B cell (primary cell): ENCODE data around the gene KIAA1328. TPM values are rescaled to one million over a fixed set of nuclear protein-coding genes. Genes with fewer than 3 reads are reported as not detected.

Experiments used
- ATAC-seq: fragments of 200-7000 bp; cut with Tn5 transposase; one replicate; pipeline ENCODE4 v1.10.0; 2021; ENCODE audit warnings: low read depth, mild to moderate bottlenecking, moderate number of reproducible peaks, moderate library complexity
- CTCF ChIA-PET: fragments of 350-600 bp; sonication (Branson Sonifier 250); formaldehyde crosslinking; loops from one replicate; lab custom pipeline; 2021; ENCODE audit warnings: antibody characterized with exemption, inconsistent platforms; lab: Charles Lee
- POLR2A ChIA-PET: fragments of 350-600 bp; sonication (Branson Sonifier 250); formaldehyde crosslinking; loops from one replicate; lab custom pipeline; 2021; ENCODE audit warnings: antibody characterized with exemption; lab: Charles Lee
- DNase-seq: peaks from one replicate; pipeline ENCODE4 v3.0.0; 2013
- H2AFZ ChIP-seq: 2 replicates; pipeline ENCODE4 v1.6.1; 2012; ENCODE audit warnings: mild to moderate bottlenecking, low read depth, low read length; ENCODE audit not compliant: insufficient read depth, poor library complexity, severe bottlenecking
- H3K27ac ChIP-seq, 2 donors: 1 replicate in 1 of 2; 2 replicates in 1 of 2; pipeline ENCODE4 v1.5.1; 2012 to 2013; ENCODE audit warnings: low read length in 2 of 2, mild to moderate bottlenecking in 2 of 2, moderate library complexity in 1 of 2
- H3K27me3 ChIP-seq, 4 experiments: fragments of 200-600 bp in 1 of 4; sonication (generic) in 1 of 4; replicated peaks in 1 of 4; 1 replicate in 2 of 4; 2 replicates in 2 of 4; pipeline versions ENCODE4 v1.6.1 to v1.7.0; 2013 to 2016; ENCODE audit warnings: low read length in 3 of 4, mild to moderate bottlenecking in 2 of 4, mixed read lengths in 1 of 4, moderate library complexity in 1 of 4; ENCODE audit not compliant: insufficient read depth in 4 of 4, control insufficient read depth in 3 of 4; ENCODE audit errors: control extremely low read depth in 1 of 4
- H3K36me3 ChIP-seq, 2 experiments: replicated peaks in 1 of 2; 1 replicate in 1 of 2; 2 replicates in 1 of 2; pipeline versions ENCODE4 v1.6.1 to v1.7.1; 2013; ENCODE audit warnings: low read length in 1 of 2; ENCODE audit not compliant: insufficient read depth in 2 of 2, control insufficient read depth in 1 of 2; ENCODE audit errors: control extremely low read depth in 1 of 2, extremely low read depth in 1 of 2
- H3K4me1 ChIP-seq, 2 donors: fragments of 200-600 bp in 1 of 2; sonication (generic) in 1 of 2; 1 replicate in 1 of 2; 2 replicates in 1 of 2; pipeline versions ENCODE4 v1.5.1 to v1.6.1; 2013 to 2017; ENCODE audit warnings: low read length in 2 of 2; ENCODE audit not compliant: control insufficient read depth in 2 of 2, insufficient read depth in 2 of 2
- H3K4me2 ChIP-seq: replicated peaks from 2 replicates; pipeline ENCODE3; 2012; ENCODE audit warnings: mild to moderate bottlenecking, low read depth, low read length; ENCODE audit not compliant: poor library complexity, severe bottlenecking
- H3K4me3 ChIP-seq, 5 experiments: fragments of 200-600 bp in 1 of 5; sonication (generic) in 1 of 5; 1 replicate in 3 of 5; 2 replicates in 2 of 5; pipeline versions ENCODE4 v1.5.1 to v1.7.0; 2011 to 2016; ENCODE audit warnings: low read length in 4 of 5, mild to moderate bottlenecking in 4 of 5, low read depth in 2 of 5, control low read depth in 1 of 5, moderate library complexity in 1 of 5; ENCODE audit not compliant: insufficient read depth in 1 of 5; ENCODE audit errors: control extremely low read depth in 1 of 5, extremely low read depth in 1 of 5
- H3K79me2 ChIP-seq: fragments of 200-600 bp; sonication (generic); one replicate; pipeline ENCODE4 v1.6.0; 2016; ENCODE audit warnings: low read length; ENCODE audit not compliant: control insufficient read depth, insufficient read depth
- H3K9ac ChIP-seq: fragments of 200-600 bp; sonication (generic); 2 replicates; pipeline ENCODE4 v1.6.1; 2017; ENCODE audit warnings: mild to moderate bottlenecking, low read length, moderate library complexity
- H3K9me3 ChIP-seq, 3 donors: one replicate each; pipeline versions ENCODE4 v1.6.1 to v1.7.1; 2013; ENCODE audit warnings: low read length in 2 of 3; ENCODE audit not compliant: control insufficient read depth in 2 of 3, insufficient read depth in 1 of 3; ENCODE audit errors: control extremely low read depth in 1 of 3
- H4K20me1 ChIP-seq: 2 replicates; pipeline ENCODE4 v1.6.0; 2012; ENCODE audit warnings: mild to moderate bottlenecking, low read length; ENCODE audit not compliant: insufficient read depth, control insufficient read depth, poor library complexity, severe bottlenecking
- H3K27ac Mint-ChIP-seq: one replicate; pipeline ENCODE4 v1.8.0; 2021; ENCODE audit warnings: mixed read lengths
- H3K27me3 Mint-ChIP-seq: one replicate; pipeline ENCODE4 v1.8.0; 2021; ENCODE audit warnings: mixed read lengths
- H3K4me1 Mint-ChIP-seq: one replicate; pipeline ENCODE4 v1.8.0; 2021; ENCODE audit warnings: mixed read lengths
- H3K4me3 Mint-ChIP-seq: one replicate; pipeline ENCODE4 v1.8.0; 2021; ENCODE audit warnings: mixed read lengths
- H3K9me3 Mint-ChIP-seq: one replicate; pipeline ENCODE4 v1.8.0; 2022; ENCODE audit warnings: mixed read lengths; ENCODE audit not compliant: insufficient read depth
- EZH2 ChIP-seq: IDR thresholded peaks from 2 replicates; pipeline ENCODE4 v1.6.1; 2012; ENCODE audit warnings: borderline replicate concordance, low read depth, mild to moderate bottlenecking, moderate library complexity, low read length; ENCODE audit not compliant: insufficient read depth, poor library complexity, severe bottlenecking
- WGBS: methylation state at CpG from one replicate; pipeline ENCODE4 v1.1.5; 2013; ENCODE audit warnings: missing lambda C conversion rate; ENCODE audit not compliant: insufficient coverage; 5-methylcytosine and 5-hydroxymethylcytosine counted together
- intact Hi-C: fragments of 100-400 bp; cut with micrococcal nuclease; formaldehyde crosslinking; loops from one replicate; pipeline ENCODE4 v1.10.0; 2022
- polyA plus RNA-seq: library from polyadenylated mRNA; depleted of rRNA; stranded (reverse); fragments of >200 nt; gene quantifications from 2 replicates; pipeline ENCODE4 v1.2.3, GENCODE V29; 2012
- total RNA-seq, 2 donors: library from RNA; stranded (reverse); fragments of 120-200 nt in 1 of 2; gene quantifications; 1 replicate in 1 of 2; 2 replicates in 1 of 2; pipeline versions ENCODE4 v1.2.3 to v1.2.4, GENCODE V29; 2013 to 2022
- TF ChIP-seq, protein P1 (sequence below): fragments of 200-600 bp; IDR thresholded peaks from one replicate; pipeline ENCODE4 v1.8.0; 2022; ENCODE audit warnings: antibody characterized with exemption, mild to moderate bottlenecking

KIAA1328 gene
- total and polyA plus RNA-seq, 2 donors (not counting 1 experiment from before 2014, with no cell fraction given) = 9.1 to 22.1 TPM

- TF ChIP-seq, protein P1, sequence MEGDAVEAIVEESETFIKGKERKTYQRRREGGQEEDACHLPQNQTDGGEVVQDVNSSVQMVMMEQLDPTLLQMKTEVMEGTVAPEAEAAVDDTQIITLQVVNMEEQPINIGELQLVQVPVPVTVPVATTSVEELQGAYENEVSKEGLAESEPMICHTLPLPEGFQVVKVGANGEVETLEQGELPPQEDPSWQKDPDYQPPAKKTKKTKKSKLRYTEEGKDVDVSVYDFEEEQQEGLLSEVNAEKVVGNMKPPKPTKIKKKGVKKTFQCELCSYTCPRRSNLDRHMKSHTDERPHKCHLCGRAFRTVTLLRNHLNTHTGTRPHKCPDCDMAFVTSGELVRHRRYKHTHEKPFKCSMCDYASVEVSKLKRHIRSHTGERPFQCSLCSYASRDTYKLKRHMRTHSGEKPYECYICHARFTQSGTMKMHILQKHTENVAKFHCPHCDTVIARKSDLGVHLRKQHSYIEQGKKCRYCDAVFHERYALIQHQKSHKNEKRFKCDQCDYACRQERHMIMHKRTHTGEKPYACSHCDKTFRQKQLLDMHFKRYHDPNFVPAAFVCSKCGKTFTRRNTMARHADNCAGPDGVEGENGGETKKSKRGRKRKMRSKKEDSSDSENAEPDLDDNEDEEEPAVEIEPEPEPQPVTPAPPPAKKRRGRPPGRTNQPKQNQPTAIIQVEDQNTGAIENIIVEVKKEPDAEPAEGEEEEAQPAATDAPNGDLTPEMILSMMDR = no peak
- no peaks in the 10 kb centered on the region for H3K27me3 ChIP-seq
- intact Hi-C loops = no loop called here
- Mint-ChIP-seq H3K9me3 (peaks cover 12% of the 10 kb centered on the region), H3K4me1 (no peaks in the 10 kb centered on the region), H3K4me3 (no peak overlapping the region), H3K27me3 (no peaks in the 10 kb centered on the region), H3K27ac (no peak overlapping the region)
- no peak for ATAC-seq
- peaks cover 2 to 8% (median 3%) of the 10 kb centered on the region in 3 donors for H3K9me3 ChIP-seq
- H3K27ac ChIP-seq = no peak overlapping the region
- no peak overlapping the region for H3K4me3 ChIP-seq
- H3K4me2 ChIP-seq = no peak overlapping the region
- WGBS = 100% methylated on average over 2 of the region's 2 CpGs
- no peaks in the 10 kb centered on the region for H3K4me1 ChIP-seq
- no peaks in the 10 kb centered on the region for H3K36me3 ChIP-seq
- no peaks in the 10 kb centered on the region for H3K79me2 ChIP-seq
- H4K20me1 ChIP-seq = no peaks in the 10 kb centered on the region
- POLR2A ChIA-PET = no interaction called here
- DNase-seq = no peak
- no peak overlapping the region for H3K9ac ChIP-seq
- CTCF ChIA-PET = no interaction called here
- no peak overlapping the region for H2AFZ ChIP-seq
Observed at GRCh38 chr18:36933552-36933951, 104.6 kb downstream of the KIAA1328 start.

- Histone ChIP-seq H3K27me3 (no peaks in the 10 kb centered on the region), H3K9me3 (peaks cover 3 to 8% (median 5%) of the 10 kb centered on the region in 3 donors), H4K20me1 (no peaks in the 10 kb centered on the region), H3K9ac (no peak overlapping the region), H3K27ac (no peak overlapping the region), H3K4me2 (no peak overlapping the region), H3K4me1 (no peaks in the 10 kb centered on the region), H3K79me2 (no peaks in the 10 kb centered on the region), H2AFZ (no peak overlapping the region), H3K4me3 (no peak overlapping the region), H3K36me3 (no peaks in the 10 kb centered on the region)
- H3K9me3 Mint-ChIP-seq = peaks cover 15% of the 10 kb centered on the region
- no peaks in the 10 kb centered on the region for H3K27me3 Mint-ChIP-seq
- DNase-seq = no peak
- no peak overlapping the region for H3K27ac Mint-ChIP-seq
- POLR2A ChIA-PET = no interaction called here
- ATAC-seq = no peak
- CTCF ChIA-PET = no interaction called here
- intact Hi-C loops = no loop called here
- H3K4me1 Mint-ChIP-seq = no peaks in the 10 kb centered on the region
- WGBS = no CpG with 5 or more reads among the region's 1 CpG
- H3K4me3 Mint-ChIP-seq = no peak overlapping the region
- TF ChIP-seq EZH2 = no peak
- TF ChIP-seq, protein P1 = no peak
Observed at GRCh38 chr18:36934884-36935283, 106.0 kb downstream of the KIAA1328 start.
